Liver (tissue), 9 donors: ENCODE measurements around the gene MPC1. TPM values are rescaled to one million over a fixed set of nuclear protein-coding genes. Genes with fewer than 3 reads are reported as not detected.

Experiments
- DNase-seq: peaks from one replicate; pipeline ENCODE4 v3.0.0-alpha.2; 2017; ENCODE audit warnings: low spot score
- H3K27ac ChIP-seq, 2 donors: one replicate each; pipeline ENCODE4 v1.7.0; 2013; ENCODE audit warnings: inconsistent platforms in 2 of 2, low read length in 2 of 2, control low read depth in 1 of 2, low read depth in 1 of 2, mild to moderate bottlenecking in 1 of 2
- H3K27me3 ChIP-seq, 4 donors: one replicate each; pipeline versions ENCODE4 v1.6.1 to v1.7.0; 2013; ENCODE audit warnings: low read length in 3 of 4, inconsistent platforms in 1 of 4, mild to moderate bottlenecking in 1 of 4, moderate library complexity in 1 of 4; ENCODE audit not compliant: control insufficient read depth in 4 of 4, insufficient read depth in 4 of 4
- H3K36me3 ChIP-seq, 4 donors: one replicate each; pipeline versions ENCODE4 v1.6.1 to v1.7.0; 2013; ENCODE audit warnings: low read length in 3 of 4, mild to moderate bottlenecking in 3 of 4, low read depth in 1 of 4, moderate library complexity in 1 of 4; ENCODE audit not compliant: control insufficient read depth in 4 of 4, insufficient read depth in 3 of 4
- H3K4me1 ChIP-seq, 4 donors: one replicate each; pipeline versions ENCODE4 v1.6.1 to v1.7.0; 2013; ENCODE audit warnings: low read length in 3 of 4, mild to moderate bottlenecking in 3 of 4, moderate library complexity in 1 of 4; ENCODE audit not compliant: control insufficient read depth in 4 of 4, insufficient read depth in 4 of 4
- H3K4me3 ChIP-seq, 3 donors: one replicate each; pipeline versions ENCODE4 v1.6.1 to v1.7.0; 2013; ENCODE audit warnings: low read length in 3 of 3, control low read depth in 1 of 3, low read depth in 1 of 3, mild to moderate bottlenecking in 1 of 3
- H3K9ac ChIP-seq, 2 donors: one replicate each; pipeline ENCODE4 v1.7.0; 2013; ENCODE audit warnings: low read length in 2 of 2, mild to moderate bottlenecking in 2 of 2, moderate library complexity in 2 of 2, control low read depth in 1 of 2, low read depth in 1 of 2
- H3K9me3 ChIP-seq, 4 donors: one replicate each; pipeline versions ENCODE4 v1.6.1 to v1.7.0; 2013; ENCODE audit warnings: low read length in 3 of 4; ENCODE audit not compliant: control insufficient read depth in 4 of 4
- EGR1 ChIP-seq, 2 donors: IDR thresholded peaks; 2 replicates each; pipeline ENCODE4 v1.6.1; 2016 to 2018; ENCODE audit warnings: antibody characterized with exemption in 2 of 2, low read depth in 2 of 2
- FOXA1 ChIP-seq: IDR thresholded peaks from 2 replicates; pipeline ENCODE4 v1.6.1; 2016; ENCODE audit warnings: antibody characterized with exemption
- GABPA ChIP-seq, 2 donors: IDR thresholded peaks in 1 of 2; conservative IDR thresholded peaks in 1 of 2; 2 replicates each; pipeline ENCODE4 v1.6.1; 2016; ENCODE audit warnings: antibody characterized with exemption in 2 of 2, mild to moderate bottlenecking in 1 of 2, moderate library complexity in 1 of 2
- HNF4A ChIP-seq, 2 donors: conservative IDR thresholded peaks; 2 replicates each; pipeline ENCODE4 v1.6.1; 2016; ENCODE audit warnings: antibody characterized with exemption in 2 of 2, mild to moderate bottlenecking in 2 of 2
- HNF4G ChIP-seq: IDR thresholded peaks from 2 replicates; pipeline ENCODE4 v1.6.1; 2016; ENCODE audit warnings: antibody characterized with exemption
- JUND ChIP-seq, 2 donors: IDR thresholded peaks; 2 replicates each; pipeline ENCODE4 v1.6.1; 2016; ENCODE audit warnings: antibody characterized with exemption in 2 of 2
- NR2F2 ChIP-seq: IDR thresholded peaks from 2 replicates; pipeline ENCODE4 v1.6.1; 2016; ENCODE audit warnings: antibody characterized with exemption
- RXRA ChIP-seq, 2 donors: IDR thresholded peaks; 2 replicates each; pipeline ENCODE4 v1.6.1; 2017 to 2018; ENCODE audit warnings: antibody characterized with exemption in 2 of 2, mild to moderate bottlenecking in 1 of 2
- SP1 ChIP-seq: IDR thresholded peaks from 2 replicates; pipeline ENCODE4 v1.6.1; 2018; ENCODE audit warnings: antibody characterized with exemption, mild to moderate bottlenecking
- TAF1 ChIP-seq: conservative IDR thresholded peaks from 2 replicates; pipeline ENCODE4 v1.6.1; 2016; ENCODE audit warnings: antibody characterized with exemption, mild to moderate bottlenecking
- YY1 ChIP-seq: IDR thresholded peaks from 2 replicates; pipeline ENCODE4 v1.6.1; 2016; ENCODE audit warnings: antibody characterized with exemption, mild to moderate bottlenecking
- WGBS: extraction: QIAGEN DNeasy Blood & Tissue Kit; methylation state at CpG from one replicate; pipeline ENCODE4 v1.1.7; 2013; 5-methylcytosine and 5-hydroxymethylcytosine counted together
- polyA plus RNA-seq, 2 donors: library from polyadenylated mRNA; stranded (reverse) in 1 of 2; unstranded in 1 of 2; fragments of 200-250 nt in 1 of 2; fragments of >200 nt in 1 of 2; fragmentation: Nextera tagmentation in 1 of 2; extraction: Ambion mirVana in 1 of 2; gene quantifications; one replicate each; pipeline versions ENCODE4 v1.2.1 to v1.2.3, GENCODE V29; 2013 to 2015
- total RNA-seq, 2 donors: library from RNA; depleted of rRNA; stranded (reverse); fragments of >200 nt; gene quantifications; one replicate each; pipeline ENCODE4 v1.2.3, GENCODE V29; 2014
- TF ChIP-seq, protein P1 (sequence below): IDR thresholded peaks from 2 replicates; pipeline ENCODE4 v1.6.1; 2016; ENCODE audit warnings: antibody characterized with exemption
- TF ChIP-seq, protein P2 (sequence below): IDR thresholded peaks from 2 replicates; pipeline ENCODE4 v1.6.1; 2016; ENCODE audit warnings: antibody characterized with exemption
- TF ChIP-seq, protein P3 (sequence below): IDR thresholded peaks from 2 replicates; pipeline ENCODE4 v1.6.1; 2016; ENCODE audit warnings: antibody characterized with exemption, mild to moderate bottlenecking
- TF ChIP-seq, protein P4 (sequence below): fragments of 150-350 bp; IDR thresholded peaks from 2 replicates; pipeline ENCODE4 v1.5.1; 2017; ENCODE audit warnings: improper control_type of control experiment, low read depth, low read length; ENCODE audit not compliant: missing input control
- TF ChIP-seq, protein P5 (sequence below): IDR thresholded peaks from 2 replicates; pipeline ENCODE4 v1.6.1; 2016; ENCODE audit warnings: antibody characterized with exemption
- donor health status: healthy.
- donor health status: healthy.
- donor health status: healthy.
- donor health status: healthy.
- donor health status: healthy.

Gene MPC1
- total and polyA plus RNA-seq, 4 donors, result 79.7 to 478 (median 237) TPM

DNA sequence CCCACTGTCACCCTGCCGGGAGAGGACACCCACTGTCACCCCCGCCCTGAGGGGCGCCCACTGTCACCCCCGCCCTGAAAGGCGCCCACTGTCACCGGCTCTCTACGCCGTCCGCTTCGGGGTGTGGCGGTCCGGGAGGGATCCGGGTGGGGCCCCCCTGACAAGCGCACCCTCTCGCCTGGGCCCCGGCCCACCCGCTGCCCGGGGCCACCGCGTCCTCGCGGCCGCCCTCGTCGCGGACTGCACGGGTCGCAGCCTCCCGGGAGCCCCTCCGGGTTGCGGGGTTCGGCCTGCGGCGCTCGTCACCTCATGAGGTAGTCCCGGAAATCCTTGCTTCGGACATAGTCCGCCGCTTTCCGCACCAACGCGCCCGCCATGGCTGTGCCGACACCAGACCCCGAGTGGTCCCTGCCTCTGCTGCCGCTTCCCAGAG lies 224 bp downstream of the MPC1 start:
- Histone ChIP-seq H3K27ac (peak overlapping the region; percentile 93 to 99), H3K9me3 (no peaks in the 10 kb centered on the region), H3K9ac (peak overlapping the region; percentile 46 to 88), H3K27me3 (no peaks in the 10 kb centered on the region), H3K36me3 (no peaks in the 10 kb centered on the region), H3K4me1 (peaks cover 14 to 49% (median 36%) of the 10 kb centered on the region in 4 donors), H3K4me3 (peak overlapping the region; percentile 77 to 96 (median 91))
- WGBS, result under 1% methylated on average over 46 of the region's 46 CpGs
- TF ChIP-seq, protein P1, sequence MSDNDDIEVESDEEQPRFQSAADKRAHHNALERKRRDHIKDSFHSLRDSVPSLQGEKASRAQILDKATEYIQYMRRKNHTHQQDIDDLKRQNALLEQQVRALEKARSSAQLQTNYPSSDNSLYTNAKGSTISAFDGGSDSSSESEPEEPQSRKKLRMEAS, result no peak
- TF ChIP-seq, protein P2, sequence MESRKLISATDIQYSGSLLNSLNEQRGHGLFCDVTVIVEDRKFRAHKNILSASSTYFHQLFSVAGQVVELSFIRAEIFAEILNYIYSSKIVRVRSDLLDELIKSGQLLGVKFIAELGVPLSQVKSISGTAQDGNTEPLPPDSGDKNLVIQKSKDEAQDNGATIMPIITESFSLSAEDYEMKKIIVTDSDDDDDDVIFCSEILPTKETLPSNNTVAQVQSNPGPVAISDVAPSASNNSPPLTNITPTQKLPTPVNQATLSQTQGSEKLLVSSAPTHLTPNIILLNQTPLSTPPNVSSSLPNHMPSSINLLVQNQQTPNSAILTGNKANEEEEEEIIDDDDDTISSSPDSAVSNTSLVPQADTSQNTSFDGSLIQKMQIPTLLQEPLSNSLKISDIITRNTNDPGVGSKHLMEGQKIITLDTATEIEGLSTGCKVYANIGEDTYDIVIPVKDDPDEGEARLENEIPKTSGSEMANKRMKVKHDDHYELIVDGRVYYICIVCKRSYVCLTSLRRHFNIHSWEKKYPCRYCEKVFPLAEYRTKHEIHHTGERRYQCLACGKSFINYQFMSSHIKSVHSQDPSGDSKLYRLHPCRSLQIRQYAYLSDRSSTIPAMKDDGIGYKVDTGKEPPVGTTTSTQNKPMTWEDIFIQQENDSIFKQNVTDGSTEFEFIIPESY, result no peak
- TF ChIP-seq RXRA (IDR thresholded peaks at IDR 0.05), result peak; percentile 62 to 69
- TF ChIP-seq, protein P3, sequence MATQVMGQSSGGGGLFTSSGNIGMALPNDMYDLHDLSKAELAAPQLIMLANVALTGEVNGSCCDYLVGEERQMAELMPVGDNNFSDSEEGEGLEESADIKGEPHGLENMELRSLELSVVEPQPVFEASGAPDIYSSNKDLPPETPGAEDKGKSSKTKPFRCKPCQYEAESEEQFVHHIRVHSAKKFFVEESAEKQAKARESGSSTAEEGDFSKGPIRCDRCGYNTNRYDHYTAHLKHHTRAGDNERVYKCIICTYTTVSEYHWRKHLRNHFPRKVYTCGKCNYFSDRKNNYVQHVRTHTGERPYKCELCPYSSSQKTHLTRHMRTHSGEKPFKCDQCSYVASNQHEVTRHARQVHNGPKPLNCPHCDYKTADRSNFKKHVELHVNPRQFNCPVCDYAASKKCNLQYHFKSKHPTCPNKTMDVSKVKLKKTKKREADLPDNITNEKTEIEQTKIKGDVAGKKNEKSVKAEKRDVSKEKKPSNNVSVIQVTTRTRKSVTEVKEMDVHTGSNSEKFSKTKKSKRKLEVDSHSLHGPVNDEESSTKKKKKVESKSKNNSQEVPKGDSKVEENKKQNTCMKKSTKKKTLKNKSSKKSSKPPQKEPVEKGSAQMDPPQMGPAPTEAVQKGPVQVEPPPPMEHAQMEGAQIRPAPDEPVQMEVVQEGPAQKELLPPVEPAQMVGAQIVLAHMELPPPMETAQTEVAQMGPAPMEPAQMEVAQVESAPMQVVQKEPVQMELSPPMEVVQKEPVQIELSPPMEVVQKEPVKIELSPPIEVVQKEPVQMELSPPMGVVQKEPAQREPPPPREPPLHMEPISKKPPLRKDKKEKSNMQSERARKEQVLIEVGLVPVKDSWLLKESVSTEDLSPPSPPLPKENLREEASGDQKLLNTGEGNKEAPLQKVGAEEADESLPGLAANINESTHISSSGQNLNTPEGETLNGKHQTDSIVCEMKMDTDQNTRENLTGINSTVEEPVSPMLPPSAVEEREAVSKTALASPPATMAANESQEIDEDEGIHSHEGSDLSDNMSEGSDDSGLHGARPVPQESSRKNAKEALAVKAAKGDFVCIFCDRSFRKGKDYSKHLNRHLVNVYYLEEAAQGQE, result peak; percentile 52
- peak; percentile 91 for TF ChIP-seq TAF1
- DNase-seq, result no peak

DNA sequence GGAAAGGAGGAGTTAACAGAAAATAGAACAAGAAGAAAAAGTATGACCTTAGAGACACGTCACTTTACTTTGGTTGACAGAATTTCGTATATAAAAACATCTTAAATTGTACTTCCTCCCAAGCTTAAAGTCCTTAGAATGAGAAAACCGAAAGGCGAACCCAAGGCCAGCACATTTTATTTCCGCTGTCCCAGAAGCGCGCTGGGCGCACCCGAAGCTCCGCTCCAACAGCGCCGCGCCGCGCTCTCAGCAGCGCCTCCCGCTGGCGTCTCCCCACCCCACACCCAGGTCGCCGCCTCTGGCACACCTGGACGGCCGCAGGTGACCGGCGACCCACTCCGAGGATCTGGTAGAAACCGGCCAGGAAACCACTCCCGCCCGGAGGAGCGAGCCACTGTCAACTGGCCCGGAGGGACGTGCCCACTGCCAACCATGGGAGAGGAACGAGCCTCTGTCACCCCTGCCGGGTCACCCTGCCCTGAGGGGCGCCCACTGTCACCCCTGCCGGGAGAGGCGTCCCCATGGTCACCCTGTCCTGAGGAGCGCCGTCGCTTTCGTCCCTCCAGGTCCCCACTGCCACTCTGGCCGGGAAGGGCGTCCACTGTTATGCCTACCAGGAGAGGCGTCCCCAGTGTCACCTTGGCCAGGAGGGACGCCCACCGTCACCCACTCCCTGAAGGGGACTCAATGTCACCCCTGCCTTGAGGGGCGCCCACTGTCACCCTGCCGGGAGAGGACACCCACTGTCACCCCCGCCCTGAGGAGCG lies 824 bp downstream of the MPC1 start:
- under 1% methylated on average over 49 of the region's 49 CpGs for WGBS
- Histone ChIP-seq H3K27me3 (no peaks in the 10 kb centered on the region), H3K9me3 (no peaks in the 10 kb centered on the region), H3K36me3 (no peaks in the 10 kb centered on the region), H3K9ac (peak overlapping the region; percentile 80 to 99), H3K27ac (peak overlapping the region; percentile 93 to 99), H3K4me3 (peak overlapping the region; percentile 77 to 96 (median 91)), H3K4me1 (peaks cover 14 to 43% (median 31%) of the 10 kb centered on the region in 4 donors)
- peak; percentile 84 for DNase-seq
- no peak for TF ChIP-seq EGR1 (IDR thresholded peaks at IDR 0.05; ENCODE audit: low read depth in 2 of 2)
- peak; percentile 54 for TF ChIP-seq TAF1
- TF ChIP-seq, protein P3, result no peak
- peak; percentile 17 to 58 for TF ChIP-seq RXRA (IDR thresholded peaks at IDR 0.05)
- TF ChIP-seq SP1, result peak; percentile 40
- TF ChIP-seq, protein P2, result no peak
- no peak for TF ChIP-seq HNF4G
- no peak for TF ChIP-seq JUND (IDR thresholded peaks at IDR 0.05)
- TF ChIP-seq FOXA1, result no peak
- TF ChIP-seq, protein P4, sequence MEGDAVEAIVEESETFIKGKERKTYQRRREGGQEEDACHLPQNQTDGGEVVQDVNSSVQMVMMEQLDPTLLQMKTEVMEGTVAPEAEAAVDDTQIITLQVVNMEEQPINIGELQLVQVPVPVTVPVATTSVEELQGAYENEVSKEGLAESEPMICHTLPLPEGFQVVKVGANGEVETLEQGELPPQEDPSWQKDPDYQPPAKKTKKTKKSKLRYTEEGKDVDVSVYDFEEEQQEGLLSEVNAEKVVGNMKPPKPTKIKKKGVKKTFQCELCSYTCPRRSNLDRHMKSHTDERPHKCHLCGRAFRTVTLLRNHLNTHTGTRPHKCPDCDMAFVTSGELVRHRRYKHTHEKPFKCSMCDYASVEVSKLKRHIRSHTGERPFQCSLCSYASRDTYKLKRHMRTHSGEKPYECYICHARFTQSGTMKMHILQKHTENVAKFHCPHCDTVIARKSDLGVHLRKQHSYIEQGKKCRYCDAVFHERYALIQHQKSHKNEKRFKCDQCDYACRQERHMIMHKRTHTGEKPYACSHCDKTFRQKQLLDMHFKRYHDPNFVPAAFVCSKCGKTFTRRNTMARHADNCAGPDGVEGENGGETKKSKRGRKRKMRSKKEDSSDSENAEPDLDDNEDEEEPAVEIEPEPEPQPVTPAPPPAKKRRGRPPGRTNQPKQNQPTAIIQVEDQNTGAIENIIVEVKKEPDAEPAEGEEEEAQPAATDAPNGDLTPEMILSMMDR, result peak; percentile 77
- no peak for TF ChIP-seq NR2F2
- TF ChIP-seq, protein P5, sequence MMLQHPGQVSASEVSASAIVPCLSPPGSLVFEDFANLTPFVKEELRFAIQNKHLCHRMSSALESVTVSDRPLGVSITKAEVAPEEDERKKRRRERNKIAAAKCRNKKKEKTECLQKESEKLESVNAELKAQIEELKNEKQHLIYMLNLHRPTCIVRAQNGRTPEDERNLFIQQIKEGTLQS, result no peak
- TF ChIP-seq YY1, result no peak
- no peak for TF ChIP-seq GABPA (IDR thresholded peaks at IDR 0.05 in 1 of 2, conservative IDR thresholded peaks at IDR 0.05 in 1 of 2)
- TF ChIP-seq HNF4A (conservative IDR thresholded peaks at IDR 0.05), result peak in 1 of 2 donors; percentile 14
